ENCODE measurements around the gene TACC2.

TACC2 gene

DNA sequence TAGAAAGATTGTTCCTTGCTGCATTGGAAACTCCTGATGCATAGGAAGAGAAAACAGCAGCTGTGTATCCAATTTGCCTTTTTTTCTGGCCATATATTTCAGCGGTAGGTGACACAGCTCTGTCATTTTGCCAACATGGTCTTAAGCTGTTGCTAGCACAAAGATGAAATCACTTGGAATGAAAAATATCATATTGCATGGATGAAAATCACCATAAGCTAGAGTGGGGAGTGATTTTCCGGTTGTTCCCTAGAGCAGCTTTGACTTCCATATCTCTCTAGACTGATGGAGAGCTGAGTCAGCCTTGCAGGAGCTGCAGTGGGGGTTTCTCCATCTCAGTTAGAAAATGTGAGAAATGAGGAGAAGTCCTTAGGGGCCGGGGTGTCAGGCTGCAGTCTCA lies 243.8 kb downstream of the TACC2 start:
- TF ChIP-seq GATA1 (IDR thresholded peaks at IDR 0.05; ENCODE audit: low read depth, low read length) (no peak), POLR2A (IDR thresholded peaks at IDR 0.05; ENCODE audit: low read length) (no peak)
- DNase-seq = no peak

DNA sequence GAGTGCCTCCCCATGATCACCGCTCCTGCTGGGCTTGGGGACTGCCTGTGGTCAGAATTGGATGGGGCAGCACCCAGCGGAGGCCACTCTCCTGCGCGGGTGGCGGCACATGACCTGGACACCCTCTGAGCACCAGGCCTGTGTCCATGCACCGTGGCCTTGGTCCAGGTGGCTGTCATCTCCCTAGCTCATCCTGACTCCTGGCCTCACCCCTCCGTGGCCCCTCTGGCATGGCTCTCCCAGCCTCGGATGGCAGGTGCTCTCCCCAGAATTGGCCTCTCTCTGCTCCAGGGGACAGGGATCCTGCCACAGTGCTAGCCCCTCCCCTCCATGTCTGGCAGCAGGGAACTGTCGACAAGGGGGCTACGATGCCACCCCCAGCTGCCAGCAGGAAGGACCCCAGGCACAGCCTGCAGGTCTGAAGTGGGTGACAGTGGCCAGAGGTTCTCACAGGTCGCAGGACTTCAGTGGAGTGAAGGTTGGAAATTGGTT lies 244.9 kb downstream of the TACC2 start:
- TF ChIP-seq GATA1 (IDR thresholded peaks at IDR 0.05; ENCODE audit: low read depth, low read length) (no peak), POLR2A (IDR thresholded peaks at IDR 0.05; ENCODE audit: low read length) (no peak)
- no peak for DNase-seq

DNA sequence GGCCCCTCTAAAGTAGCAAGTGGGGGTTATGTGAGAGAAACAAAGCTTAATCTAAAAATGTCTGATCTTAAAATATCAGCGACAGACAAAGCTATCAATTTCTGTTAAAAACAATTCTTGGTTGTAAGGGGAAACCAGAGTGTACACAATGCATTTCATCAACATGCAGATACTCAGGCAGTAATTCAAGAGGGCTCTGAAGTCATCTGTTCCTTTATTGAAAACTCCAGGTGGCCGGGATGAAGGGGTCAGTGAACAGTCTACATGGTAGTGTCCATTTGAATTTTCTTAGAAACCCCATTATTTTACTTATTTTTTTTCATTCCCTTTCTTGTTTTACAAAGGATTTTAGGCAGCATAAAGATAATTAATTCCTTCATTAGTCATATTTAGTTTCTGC lies 245.5 kb downstream of the TACC2 start:
- TF ChIP-seq POLR2A (IDR thresholded peaks at IDR 0.05; ENCODE audit: low read length) (no peak), GATA1 (IDR thresholded peaks at IDR 0.05; ENCODE audit: low read depth, low read length) (no peak)
- DNase-seq = no peak

DNA sequence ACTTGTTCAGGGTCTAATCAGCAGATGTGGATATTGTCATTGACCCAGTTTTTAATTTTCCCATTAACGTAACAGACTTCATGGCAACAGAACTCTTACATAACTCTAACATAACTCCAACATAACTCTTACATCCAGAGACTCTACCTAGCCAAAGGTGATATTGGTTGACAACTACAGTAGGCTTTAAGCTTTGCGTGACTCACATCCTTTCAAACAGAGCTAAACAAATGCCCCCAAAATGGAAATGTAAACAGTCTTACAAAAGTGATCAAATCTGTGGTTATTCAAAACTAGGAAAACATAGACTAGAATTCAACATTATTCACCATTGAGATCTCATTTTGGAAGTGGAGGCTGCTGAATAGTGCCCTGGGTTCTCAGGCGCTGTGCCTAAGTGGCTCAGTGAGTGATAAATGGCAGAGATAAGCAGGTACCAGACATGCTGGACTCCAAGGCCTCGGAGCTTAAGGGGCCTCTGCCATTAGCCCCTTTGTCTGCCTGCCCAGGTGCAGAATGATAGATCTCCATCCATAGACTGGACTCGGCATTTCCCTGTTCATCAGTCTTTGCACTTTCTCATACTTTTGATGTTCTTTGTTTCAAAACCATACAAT lies 247.8 kb downstream of the TACC2 start:
- DNase-seq = no peak
- TF ChIP-seq POLR2A (IDR thresholded peaks at IDR 0.05; ENCODE audit: low read length) (no peak), GATA1 (IDR thresholded peaks at IDR 0.05; ENCODE audit: low read depth, low read length) (no peak)

- no peak for DNase-seq
- TF ChIP-seq POLR2A (IDR thresholded peaks at IDR 0.05; ENCODE audit: low read length) (no peak), GATA1 (IDR thresholded peaks at IDR 0.05; ENCODE audit: low read depth, low read length) (no peak)
Measured at GRCh38 chr10:122237331-122237990, 248.5 kb downstream of the TACC2 start.

- no peak for DNase-seq
- TF ChIP-seq GATA1 (IDR thresholded peaks at IDR 0.05; ENCODE audit: low read depth, low read length) = no peak
- no peak for TF ChIP-seq POLR2A (IDR thresholded peaks at IDR 0.05; ENCODE audit: low read length)
Measured at GRCh38 chr10:122239578-122240257, 250.8 kb downstream of the TACC2 start.

GRCh38 chr10:122240401-122240800 lies 251.4 kb downstream of the TACC2 start:
- DNase-seq = no peak
- TF ChIP-seq POLR2A (IDR thresholded peaks at IDR 0.05; ENCODE audit: low read length) = no peak
- no peak for TF ChIP-seq GATA1 (IDR thresholded peaks at IDR 0.05; ENCODE audit: low read depth, low read length)

DNA sequence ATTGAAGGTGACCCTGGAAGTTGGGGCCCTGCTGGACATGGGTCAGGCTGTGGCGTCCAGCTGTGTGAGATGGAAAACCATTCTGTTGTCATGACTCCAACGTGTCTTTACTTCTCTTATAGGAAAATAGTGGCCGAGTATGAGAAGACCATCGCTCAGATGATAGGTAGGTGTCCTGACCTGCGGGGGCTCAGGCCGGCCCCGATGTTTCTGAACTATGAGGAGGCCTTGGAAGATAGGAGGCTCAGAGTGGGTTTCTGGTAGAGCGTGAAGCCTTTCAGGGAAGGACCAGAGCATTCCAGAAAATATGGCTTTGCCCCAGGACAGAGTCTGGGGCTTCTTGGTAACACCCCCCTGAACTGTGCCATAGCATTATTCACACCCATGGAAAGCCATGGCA lies 252.9 kb downstream of the TACC2 start:
- no peak for DNase-seq
- TF ChIP-seq POLR2A (IDR thresholded peaks at IDR 0.05; ENCODE audit: low read length) (no peak), GATA1 (IDR thresholded peaks at IDR 0.05; ENCODE audit: low read depth, low read length) (no peak)

- TF ChIP-seq GATA1 (IDR thresholded peaks at IDR 0.05; ENCODE audit: low read depth, low read length) = no peak
- TF ChIP-seq POLR2A (IDR thresholded peaks at IDR 0.05; ENCODE audit: low read length) = no peak
- DNase-seq = no peak
Measured at GRCh38 chr10:122243550-122243949, 254.6 kb downstream of the TACC2 start.

- DNase-seq = no peak
- TF ChIP-seq GATA1 (IDR thresholded peaks at IDR 0.05; ENCODE audit: low read depth, low read length) (no peak), POLR2A (IDR thresholded peaks at IDR 0.05; ENCODE audit: low read length) (no peak)
Measured at GRCh38 chr10:122244001-122244975, 255.3 kb downstream of the TACC2 start.

- no peak for TF ChIP-seq POLR2A (IDR thresholded peaks at IDR 0.05; ENCODE audit: low read length)
- no peak for TF ChIP-seq GATA1 (IDR thresholded peaks at IDR 0.05; ENCODE audit: low read depth, low read length)
- no peak for DNase-seq
Measured at GRCh38 chr10:122245136-122245535, 256.2 kb downstream of the TACC2 start.

DNA sequence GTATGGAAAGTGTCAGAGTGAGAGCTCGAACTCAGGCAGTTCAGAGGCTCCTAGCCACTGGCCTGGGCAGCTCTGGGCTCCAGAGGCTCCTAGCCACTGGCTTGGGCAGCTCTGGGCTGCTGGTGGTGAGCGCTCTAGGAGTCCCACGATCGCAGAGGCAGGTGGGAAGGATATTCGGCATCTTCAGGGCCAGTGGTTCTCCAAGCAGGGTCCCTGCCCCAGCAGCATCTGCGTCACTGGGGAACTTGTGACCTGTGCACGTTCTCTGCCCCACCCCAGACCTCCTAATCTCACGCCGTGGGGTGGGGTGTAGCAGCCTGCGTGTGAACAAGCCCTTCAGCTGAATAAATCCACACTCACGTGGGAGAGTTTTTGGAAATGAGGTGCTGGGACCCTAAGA lies 256.9 kb downstream of the TACC2 start:
- DNase-seq = no peak
- TF ChIP-seq GATA1 (IDR thresholded peaks at IDR 0.05; ENCODE audit: low read depth, low read length) = no peak
- no peak for TF ChIP-seq POLR2A (IDR thresholded peaks at IDR 0.05; ENCODE audit: low read length)

- no peak for DNase-seq
- TF ChIP-seq POLR2A (IDR thresholded peaks at IDR 0.05; ENCODE audit: low read length) (no peak), GATA1 (IDR thresholded peaks at IDR 0.05; ENCODE audit: low read depth, low read length) (no peak)
Measured at GRCh38 chr10:122246830-122247520, 258.0 kb downstream of the TACC2 start.
